ENCODE data around the gene CSTB. TPM values are rescaled to one million over a fixed set of nuclear protein-coding genes. Genes with fewer than 3 reads are reported as not detected.

Gene CSTB
- total and polyA plus RNA-seq, 8 donors = 0.58 to 403 (median 25.5) TPM

- H3K9me3 ChIP-seq = no peaks in the 10 kb centered on the region
- no peak for DNase-seq
- peaks cover 0 to 44% (median 30%) of the 10 kb centered on the region in 4 donors for H3K36me3 ChIP-seq
- no peaks in the 10 kb centered on the region for H3K27me3 ChIP-seq
- H3K4me1 ChIP-seq = peaks cover 30 to 75% (median 59%) of the 10 kb centered on the region in 4 donors
- TF ChIP-seq POLR2AphosphoS5 (IDR thresholded peaks at IDR 0.05) = no peak
- TF ChIP-seq CTCF (IDR thresholded peaks at IDR 0.05) = no peak
- no peak for TF ChIP-seq EP300 (IDR thresholded peaks at IDR 0.05)
- TF ChIP-seq POLR2A (IDR thresholded peaks at IDR 0.05) = no peak
- WGBS, 5 donors = 38 to 63% (median 46%) methylated on average over 15 of the region's 15 CpGs
- intact Hi-C loops (cut with DNase I; ENCODE audit: low total_unique reads) = loop anchor here (5.0 kb wide), 1 partner anchor 34 kb away; no protein-coding TSS in a partner anchor
- H3K27ac ChIP-seq = peak overlapping the region; percentile 59 to 82 (median 68)
- peak overlapping the region in 1 of 4 donors; percentile 10 for H3K4me3 ChIP-seq
Observed at GRCh38 chr21:43733529-43734071, 42.5 kb downstream of the CSTB start.

- Histone ChIP-seq H3K4me1 (peaks cover 35 to 80% (median 63%) of the 10 kb centered on the region in 4 donors), H3K27me3 (no peaks in the 10 kb centered on the region), H3K4me3 (no peak overlapping the region), H3K36me3 (peaks cover 0 to 38% (median 28%) of the 10 kb centered on the region in 4 donors), H3K27ac (peak overlapping the region; percentile 59 to 82 (median 68)), H3K9me3 (no peaks in the 10 kb centered on the region)
- 32 to 74% (median 48%) methylated on average over 9 to 10 of the region's 10 CpGs for WGBS, 5 donors
- no peak for DNase-seq
- TF ChIP-seq CTCF (IDR thresholded peaks at IDR 0.05) = no peak
- TF ChIP-seq POLR2AphosphoS5 (IDR thresholded peaks at IDR 0.05) = no peak
- no peak for TF ChIP-seq EP300 (IDR thresholded peaks at IDR 0.05)
- TF ChIP-seq POLR2A (IDR thresholded peaks at IDR 0.05) = no peak
- intact Hi-C loops (cut with DNase I; ENCODE audit: low total_unique reads) = loop anchor here (5.0 kb wide), 1 partner anchor 34 kb away; no protein-coding TSS in a partner anchor
Observed at GRCh38 chr21:43733060-43733459, 43.0 kb downstream of the CSTB start.

GRCh38 chr21:43731891-43732711 lies 44.0 kb downstream of the CSTB start:
- DNase-seq = no peak
- H3K27me3 ChIP-seq = no peaks in the 10 kb centered on the region
- intact Hi-C loops (cut with DNase I; ENCODE audit: low total_unique reads) = loop anchor here (5.0 kb wide), 1 partner anchor 35 kb away; no protein-coding TSS in a partner anchor
- TF ChIP-seq EP300 (IDR thresholded peaks at IDR 0.05) (no peak), POLR2A (IDR thresholded peaks at IDR 0.05) (no peak)
- no peak overlapping the region for H3K4me3 ChIP-seq
- H3K36me3 ChIP-seq = peaks cover 0 to 29% (median 18%) of the 10 kb centered on the region in 4 donors
- H3K4me1 ChIP-seq = peaks cover 44 to 82% (median 68%) of the 10 kb centered on the region in 4 donors
- peak overlapping the region in 3 of 5 donors; percentile 9 to 76 (median 23) for H3K27ac ChIP-seq
- no peaks in the 10 kb centered on the region for H3K9me3 ChIP-seq
- WGBS, 5 donors = 69 to 88% (median 85%) methylated on average over 23 of the region's 23 CpGs

- H3K4me1 ChIP-seq = peaks cover 51 to 88% (median 74%) of the 10 kb centered on the region in 4 donors
Observed at GRCh38 chr21:43731476-43731875, 44.6 kb downstream of the CSTB start.

More at GRCh38 chr21:43731476-43731875, 44.6 kb downstream of the CSTB start:
- Histone ChIP-seq H3K27me3 (no peaks in the 10 kb centered on the region), H3K9me3 (no peaks in the 10 kb centered on the region), H3K4me3 (no peak overlapping the region), H3K36me3 (peaks cover 0 to 23% (median 16%) of the 10 kb centered on the region in 4 donors), H3K27ac (peak overlapping the region in 3 of 5 donors; percentile 9 to 70 (median 23))
- WGBS, 5 donors = 44 to 83% (median 51%) methylated on average over 6 of the region's 6 CpGs
- TF ChIP-seq POLR2A (IDR thresholded peaks at IDR 0.05) (no peak), EP300 (IDR thresholded peaks at IDR 0.05) (no peak), POLR2AphosphoS5 (IDR thresholded peaks at IDR 0.05) (peak in 1 of 3 donors; percentile 18), CTCF (IDR thresholded peaks at IDR 0.05) (no peak)
- intact Hi-C loops (cut with DNase I; ENCODE audit: low total_unique reads) = loop anchor here (5.0 kb wide), 1 partner anchor 36 kb away; no protein-coding TSS in a partner anchor
- DNase-seq = peak; percentile 40 to 63

Data from stomach (tissue), 9 donors.